GM18867 (cell line): ENCODE data around the gene ACRBP.
A peak's percentile ranks its signal among the peaks of the same experiment; 100 is the strongest.
"Not testable (repeated sequence)": the region's sequence is repeated elsewhere in the genome, so short reads cannot be mapped to it uniquely, and the experiment has no call there.

ENCODE experiments used
- ATAC-seq: cut with Tn5 transposase; IDR thresholded peaks from one replicate; pipeline ENCODE4 v1.9.1; 2021; ENCODE audit warnings: mild to moderate bottlenecking, moderate library complexity; ENCODE audit not compliant: unreplicated experiment

Gene ACRBP

GRCh38 chr12:6618483-6619225 lies 28.6 kb downstream of the ACRBP start:
- ATAC-seq, result no peak

GRCh38 chr12:6615802-6616201 lies 31.4 kb downstream of the ACRBP start:
- ATAC-seq, result no peak

GRCh38 chr12:6614513-6615172 lies 32.6 kb downstream of the ACRBP start:
- no peak for ATAC-seq

- no peak for ATAC-seq
Measured at GRCh38 chr12:6613776-6614512, 33.3 kb downstream of the ACRBP start.

- ATAC-seq, result no peak
Measured at GRCh38 chr12:6613015-6613775, 34.0 kb downstream of the ACRBP start.

GRCh38 chr12:6612652-6613014 lies 34.6 kb downstream of the ACRBP start:
- no peak for ATAC-seq

GRCh38 chr12:6612247-6612646 lies 35.0 kb downstream of the ACRBP start:
- no peak for ATAC-seq

- ATAC-seq, result no peak
Measured at GRCh38 chr12:6608592-6609281, 38.5 kb downstream of the ACRBP start.

- peak; percentile 30 for ATAC-seq
Measured at GRCh38 chr12:6607751-6608591, 39.3 kb downstream of the ACRBP start.

- no peak for ATAC-seq
Measured at GRCh38 chr12:6606331-6607131, 40.7 kb downstream of the ACRBP start.

- ATAC-seq, result no peak
Measured at GRCh38 chr12:6605421-6606330, 41.6 kb downstream of the ACRBP start.

- no peak for ATAC-seq
Measured at GRCh38 chr12:6604259-6605029, 42.8 kb downstream of the ACRBP start.

GRCh38 chr12:6603095-6603567 lies 44.1 kb downstream of the ACRBP start:
- ATAC-seq, result no peak

GRCh38 chr12:6602526-6602925 lies 44.7 kb downstream of the ACRBP start:
- ATAC-seq, result no peak

GRCh38 chr12:6595673-6596072 lies 51.6 kb downstream of the ACRBP start:
- not testable (repeated sequence) for ATAC-seq

- no peak for ATAC-seq
Measured at GRCh38 chr12:6592087-6592486, 55.1 kb downstream of the ACRBP start.
